Activated naive CD8-positive, alpha-beta T cell treated with anti-CD3 and anti-CD28 coated beads, Interleukin-2, amount 50 U/mL, for 16 hours (primary cell): ENCODE measurements around the gene LDLRAD3.
"Not testable (repeated sequence)": the region's sequence is repeated elsewhere in the genome, so short reads cannot be mapped to it uniquely, and the experiment has no call there.

ENCODE experiments used
- DNase-seq: peaks from one replicate; pipeline ENCODE4 v3.0.0-alpha.2; 2020; ENCODE audit warnings: low read depth, low spot score

The LDLRAD3 gene

DNA sequence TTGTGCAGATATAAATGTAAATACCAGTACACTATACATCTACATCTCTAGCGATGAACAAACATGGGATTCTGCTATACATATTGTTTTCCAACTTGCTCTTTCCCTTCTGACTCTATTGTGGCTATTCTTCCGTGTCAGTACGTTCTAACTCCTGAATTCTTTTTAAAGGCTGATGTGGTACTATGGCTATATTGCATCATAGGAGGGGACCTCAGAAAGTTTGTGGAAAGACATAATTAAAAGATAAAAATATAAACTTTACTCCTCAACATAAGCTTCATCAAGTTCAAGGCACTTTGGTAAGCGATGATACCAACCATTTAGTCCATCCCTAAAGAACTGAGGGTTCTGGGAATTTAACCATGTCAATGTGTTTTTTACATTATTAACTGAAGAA lies 72.8 kb downstream of the LDLRAD3 start:
- no peak for DNase-seq

DNA sequence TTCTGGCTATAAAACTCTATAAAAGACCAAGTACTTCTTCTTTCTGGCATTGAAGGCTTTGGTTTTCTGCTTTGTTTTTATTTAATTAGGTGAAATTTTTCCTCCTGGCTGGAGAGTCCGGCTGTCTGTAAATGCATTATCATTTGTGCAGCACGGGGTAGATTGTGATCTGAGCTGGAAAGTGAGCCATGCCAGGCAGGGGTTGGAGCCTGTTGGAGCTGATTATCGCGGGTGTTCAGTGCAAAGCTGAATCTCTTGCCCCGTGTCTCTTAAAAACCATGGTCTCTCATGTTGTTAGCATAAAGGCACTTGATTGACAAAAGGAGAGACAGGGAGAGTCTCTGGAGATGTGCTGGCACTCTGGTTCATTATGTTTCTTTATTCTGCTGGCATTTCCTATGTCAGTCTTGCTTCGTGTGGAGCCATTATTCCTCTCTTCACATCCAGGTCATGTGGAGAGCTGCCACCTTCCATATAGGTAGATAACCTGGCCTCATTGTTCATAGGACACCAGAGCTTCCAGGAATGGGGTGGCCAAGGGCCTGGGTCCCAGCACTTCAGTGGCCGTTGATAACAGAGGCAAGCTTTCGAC lies 75.2 kb downstream of the LDLRAD3 start:
- DNase-seq: no peak

DNA sequence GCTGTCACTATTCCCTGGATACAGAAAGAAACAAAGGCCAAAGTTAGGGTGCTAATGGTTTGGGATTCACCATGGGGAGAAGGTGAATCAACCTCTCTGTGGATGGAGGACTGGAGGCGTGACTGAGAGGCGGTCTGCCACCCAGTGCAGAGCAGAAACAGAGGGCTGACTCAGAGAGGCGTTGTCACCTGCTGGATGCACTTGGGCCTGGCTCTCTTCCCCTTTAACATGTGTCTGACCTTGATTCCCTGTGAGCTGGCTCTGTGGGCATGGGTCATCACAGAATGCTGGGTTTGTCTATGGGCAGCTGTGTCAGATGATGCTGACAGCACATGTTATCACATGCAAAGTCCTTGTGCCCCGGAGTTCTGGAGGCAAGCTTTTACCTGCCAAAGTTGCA lies 75.9 kb downstream of the LDLRAD3 start:
- DNase-seq: no peak

DNA sequence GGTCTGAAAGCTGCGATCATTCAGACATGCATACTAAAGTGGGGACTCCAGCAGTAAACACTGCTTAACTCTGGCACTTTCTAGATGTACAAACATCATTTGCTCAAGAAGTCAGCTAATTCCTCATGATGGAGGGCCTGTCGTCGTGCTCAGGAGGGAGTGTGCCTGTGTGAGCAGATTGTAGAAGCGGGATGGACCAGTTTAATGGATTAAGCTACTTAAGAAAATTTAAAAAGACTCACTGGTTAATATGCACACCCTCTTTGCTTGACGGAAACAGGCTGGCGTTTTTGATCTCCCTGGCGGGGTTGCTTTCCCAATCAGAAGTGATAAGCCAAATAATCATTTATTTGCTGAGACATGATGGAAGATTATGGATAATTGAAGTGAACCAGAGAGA lies 79.0 kb downstream of the LDLRAD3 start:
- no peak for DNase-seq

DNA sequence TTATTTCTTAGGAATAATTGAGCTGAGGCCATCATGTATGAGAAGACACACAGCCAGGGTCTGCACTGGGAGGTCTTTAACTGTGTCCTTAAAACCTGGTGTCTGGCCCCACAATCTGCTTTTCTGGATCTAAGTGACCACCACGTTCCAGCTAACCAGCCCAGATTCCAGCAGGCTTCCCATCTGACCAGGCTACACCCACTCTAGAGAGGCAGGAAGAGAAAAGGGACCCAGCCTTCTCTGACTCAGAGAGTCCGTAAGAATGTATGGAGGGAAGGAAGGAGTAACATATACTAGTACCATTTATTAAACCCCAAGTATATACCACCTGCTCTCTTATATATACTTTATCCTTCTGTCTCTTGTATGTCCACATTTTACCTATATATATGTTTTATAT lies 80.1 kb downstream of the LDLRAD3 start:
- no peak for DNase-seq

DNA sequence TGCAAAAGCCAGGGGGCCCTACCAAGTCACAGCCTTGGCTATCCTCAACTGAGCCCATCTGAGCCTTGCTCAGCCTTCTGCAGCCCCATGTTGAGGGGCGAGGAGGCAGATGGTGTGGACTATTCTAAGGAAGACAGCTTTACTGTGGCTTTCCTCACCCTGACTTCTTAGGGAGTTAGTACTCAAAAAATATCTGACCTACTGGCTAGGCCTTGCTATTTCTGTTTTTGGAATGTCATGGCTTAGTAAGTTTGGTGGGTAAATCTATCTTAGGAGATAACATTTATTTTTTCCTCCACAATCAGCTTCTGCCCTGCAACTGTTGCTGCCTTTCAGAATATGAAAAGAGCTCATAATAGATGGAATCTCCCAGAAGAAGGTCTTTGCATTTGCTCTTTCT lies 80.9 kb downstream of the LDLRAD3 start:
- no peak for DNase-seq

DNA sequence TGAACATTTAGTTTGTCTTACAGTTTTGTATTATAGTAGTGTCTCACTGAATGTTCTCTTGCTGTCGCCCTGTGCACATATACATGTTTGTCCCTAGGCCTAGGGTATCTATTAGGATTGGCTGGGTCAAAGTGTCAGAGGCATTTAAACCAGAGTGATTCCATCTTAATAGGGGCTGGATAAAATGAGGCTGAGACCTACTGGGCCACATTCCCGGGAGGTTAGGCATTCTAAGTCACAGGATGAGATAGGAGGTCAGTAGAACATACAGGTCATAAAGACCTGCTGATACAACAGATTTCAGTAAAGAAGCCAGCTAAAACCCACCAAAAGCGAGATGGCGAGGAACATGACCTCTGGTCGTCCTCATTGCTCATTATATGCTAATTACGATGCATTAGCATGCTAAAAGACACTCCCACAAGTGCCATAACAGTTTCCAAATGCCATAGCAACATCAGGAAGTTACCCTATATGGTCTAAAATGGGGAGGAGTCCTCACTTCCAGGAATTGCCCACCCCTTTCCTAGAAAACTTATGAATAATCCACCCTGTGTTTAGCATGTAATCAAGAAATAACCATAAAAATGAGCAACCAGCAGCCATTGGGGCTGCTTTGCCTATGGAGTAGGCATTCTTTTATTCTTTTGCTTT lies 82.6 kb downstream of the LDLRAD3 start:
- DNase-seq: no peak

DNA sequence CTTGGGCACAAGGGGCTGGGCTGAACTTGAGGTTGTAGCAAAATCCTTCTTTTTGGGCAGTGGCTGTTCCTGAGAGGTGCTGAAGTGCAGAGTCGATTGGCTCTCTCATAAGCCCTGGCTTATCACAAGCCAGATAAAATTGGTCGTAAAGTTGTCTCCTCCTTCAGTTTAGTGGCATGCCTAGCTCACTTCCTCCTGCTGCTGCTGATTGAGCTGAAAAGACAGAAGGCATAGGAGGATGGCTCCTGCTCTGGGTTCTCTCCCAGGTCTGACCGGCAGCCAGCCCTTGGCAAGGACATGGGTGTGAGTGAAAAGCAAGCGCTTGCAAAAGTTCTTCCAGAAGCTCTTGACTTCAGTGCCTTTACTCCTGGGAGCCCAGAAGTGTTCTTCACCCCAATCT lies 83.9 kb downstream of the LDLRAD3 start:
- no peak for DNase-seq

DNA sequence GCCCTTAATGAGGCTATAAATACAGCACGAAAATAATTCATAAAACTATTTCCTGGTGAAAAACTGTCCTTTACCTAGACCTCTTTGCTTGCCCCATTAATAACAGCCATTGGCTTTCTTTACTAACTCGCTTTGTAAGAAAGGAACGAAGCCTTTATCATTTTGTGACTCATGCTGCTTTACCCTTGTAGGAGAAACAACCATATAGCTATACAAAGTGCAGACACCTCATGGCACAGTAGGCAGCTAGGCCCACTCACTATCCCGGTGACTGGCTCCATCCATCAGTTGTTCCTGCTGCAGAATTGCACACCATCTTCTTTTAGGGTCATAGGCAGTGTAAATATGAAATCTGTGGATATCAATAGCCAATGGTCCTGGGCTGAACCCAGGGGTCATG lies 85.8 kb downstream of the LDLRAD3 start:
- DNase-seq: no peak

DNA sequence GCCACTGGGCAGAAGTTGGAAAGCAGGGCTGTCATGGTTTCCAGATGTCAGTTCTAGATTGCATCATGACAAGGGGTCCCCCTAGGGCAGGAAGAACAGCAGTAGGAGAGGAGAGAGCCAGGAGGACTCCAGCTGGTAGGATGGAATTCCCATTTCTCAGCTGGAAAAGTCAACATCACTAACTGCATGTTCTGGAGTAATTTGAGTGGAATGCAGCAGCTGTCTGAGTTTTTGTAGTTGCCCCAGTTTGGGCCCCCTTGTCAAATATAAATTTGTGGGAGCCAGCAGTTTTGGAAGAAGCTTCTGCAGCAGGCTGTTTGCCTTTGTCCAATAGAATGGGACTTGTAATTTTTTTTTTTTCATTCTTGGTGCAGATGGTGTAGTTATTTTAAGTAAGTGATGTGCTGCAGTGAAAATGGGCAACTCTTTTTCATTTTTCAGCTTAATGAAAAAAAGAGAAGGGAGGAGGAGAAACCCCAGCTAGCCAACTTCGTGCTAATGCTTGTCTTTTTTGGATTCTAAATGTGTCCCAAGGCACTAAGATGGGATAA lies 86.9 kb downstream of the LDLRAD3 start:
- no peak for DNase-seq

DNA sequence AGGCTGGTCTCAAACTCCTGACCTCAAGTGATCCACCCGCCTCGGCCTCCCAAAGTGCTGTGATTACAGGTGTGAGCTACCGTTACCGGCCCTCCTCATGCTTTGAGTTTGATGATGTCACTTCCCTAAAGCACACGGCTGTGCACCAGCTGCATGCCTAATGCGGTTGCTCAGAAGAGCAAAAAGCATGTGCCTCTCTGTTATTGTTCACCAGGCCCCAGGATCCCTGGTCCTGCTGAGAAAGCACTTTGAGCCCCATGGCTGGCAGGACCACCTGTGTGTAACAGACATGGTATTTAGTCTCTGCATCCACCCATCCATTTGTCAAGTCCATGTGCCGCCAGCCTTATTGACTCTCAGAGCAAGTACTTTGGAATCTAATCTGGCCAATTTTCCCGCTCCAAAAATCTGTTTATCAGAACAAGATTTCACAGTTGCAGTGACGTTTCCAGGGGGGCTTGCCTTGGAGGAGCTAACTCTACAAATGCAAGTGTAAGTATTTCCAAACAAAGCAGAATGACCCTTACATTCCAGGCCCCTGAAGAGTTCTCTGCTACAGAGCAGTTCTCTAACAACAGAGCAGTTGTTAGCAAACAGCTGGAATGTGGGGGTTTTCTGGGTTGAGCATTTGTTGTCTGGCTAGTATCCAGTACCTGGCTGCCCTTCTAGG lies 89.4 kb downstream of the LDLRAD3 start:
- no peak for DNase-seq

DNA sequence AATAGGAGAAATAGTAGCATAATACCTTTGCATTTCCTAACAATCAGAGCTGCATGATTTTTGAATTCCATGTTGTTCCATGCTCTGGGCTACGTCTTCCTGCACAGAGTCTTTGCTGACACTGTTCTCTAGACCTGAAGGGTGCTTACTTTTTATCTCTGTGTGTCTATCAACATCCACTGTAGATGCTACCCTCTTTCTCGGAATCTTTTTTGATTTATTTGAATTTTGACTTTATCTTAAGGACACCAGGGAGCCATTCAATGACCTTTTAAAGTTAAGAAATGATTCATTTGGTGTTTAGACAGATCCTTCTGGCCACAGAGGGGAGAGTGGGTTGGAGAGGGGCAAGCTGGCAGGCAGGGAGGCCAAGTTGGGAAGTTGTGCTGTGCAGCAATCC lies 90.1 kb downstream of the LDLRAD3 start:
- DNase-seq: no peak

DNA sequence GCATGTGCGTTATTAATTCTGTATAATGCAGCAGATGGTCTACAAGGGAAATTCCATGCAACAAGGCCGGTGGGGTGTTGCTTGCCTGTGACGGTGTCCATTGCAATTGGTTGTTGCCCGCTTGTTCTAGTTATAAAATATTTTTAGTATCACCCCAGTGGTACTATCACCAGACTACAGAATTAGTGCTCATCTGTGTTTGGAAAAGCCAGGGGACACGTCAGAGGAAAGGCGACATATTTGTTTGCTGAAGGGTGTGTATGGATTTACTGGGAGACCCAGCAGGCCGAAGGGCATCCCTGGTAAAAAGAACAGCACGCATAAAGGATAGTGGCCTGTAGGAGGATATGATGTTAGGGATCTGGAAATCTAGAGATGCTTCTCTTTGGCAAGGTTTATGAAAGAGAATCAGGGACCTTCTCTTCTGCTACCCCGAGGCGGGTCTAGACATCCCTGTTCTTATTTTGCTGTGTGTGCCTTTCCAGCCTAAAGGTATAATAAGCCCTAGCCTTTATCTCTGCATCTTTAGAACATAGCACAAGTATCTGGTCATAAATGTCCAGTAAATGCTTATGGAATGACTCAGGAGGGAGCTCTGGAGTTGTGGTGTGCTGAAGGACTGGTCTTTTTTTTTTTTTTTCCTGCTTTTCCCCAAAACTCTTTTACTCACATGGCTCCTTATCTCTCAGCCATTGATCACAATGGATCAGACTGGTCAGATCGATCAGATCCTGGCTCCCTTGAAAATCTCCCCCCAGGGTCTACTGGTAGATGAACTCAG lies 90.9 kb downstream of the LDLRAD3 start:
- DNase-seq: no peak

DNA sequence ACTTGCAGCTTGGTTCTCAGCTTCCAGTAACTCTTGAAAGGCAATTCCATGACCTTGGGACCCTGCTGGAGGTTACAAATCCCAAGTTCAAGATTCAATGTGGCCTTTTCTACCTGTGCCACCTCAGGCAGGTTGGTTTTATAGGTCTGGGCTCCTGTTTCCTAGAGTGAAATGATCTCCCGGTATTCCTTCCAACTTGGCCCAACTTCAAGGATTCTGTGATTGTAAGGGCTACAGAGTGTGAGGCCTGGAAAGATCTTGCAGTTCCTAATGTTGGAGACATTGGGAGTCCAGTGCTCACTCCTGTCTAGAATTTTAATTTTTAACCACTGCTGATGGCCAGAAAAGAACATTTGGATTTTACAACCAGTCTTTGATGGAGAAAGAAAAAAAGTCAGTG lies 91.6 kb downstream of the LDLRAD3 start:
- no peak for DNase-seq

DNA sequence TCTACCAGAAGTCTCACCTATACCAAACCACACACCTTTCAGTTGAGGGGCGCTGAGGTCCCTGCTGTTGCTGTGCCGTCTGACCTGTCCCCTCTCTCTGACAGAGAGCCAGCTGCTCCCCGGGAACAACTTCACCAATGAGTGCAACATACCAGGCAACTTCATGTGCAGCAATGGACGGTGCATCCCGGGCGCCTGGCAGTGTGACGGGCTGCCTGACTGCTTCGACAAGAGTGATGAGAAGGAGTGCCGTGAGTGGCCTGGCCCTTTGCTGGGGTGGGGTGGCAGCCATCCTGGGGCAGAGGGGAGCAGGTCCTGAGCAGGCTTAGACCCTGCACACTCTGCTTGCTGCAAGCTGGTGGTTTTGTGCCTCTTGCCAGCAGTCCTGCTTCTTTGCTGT lies 92.1 kb downstream of the LDLRAD3 start:
- no peak for DNase-seq

DNA sequence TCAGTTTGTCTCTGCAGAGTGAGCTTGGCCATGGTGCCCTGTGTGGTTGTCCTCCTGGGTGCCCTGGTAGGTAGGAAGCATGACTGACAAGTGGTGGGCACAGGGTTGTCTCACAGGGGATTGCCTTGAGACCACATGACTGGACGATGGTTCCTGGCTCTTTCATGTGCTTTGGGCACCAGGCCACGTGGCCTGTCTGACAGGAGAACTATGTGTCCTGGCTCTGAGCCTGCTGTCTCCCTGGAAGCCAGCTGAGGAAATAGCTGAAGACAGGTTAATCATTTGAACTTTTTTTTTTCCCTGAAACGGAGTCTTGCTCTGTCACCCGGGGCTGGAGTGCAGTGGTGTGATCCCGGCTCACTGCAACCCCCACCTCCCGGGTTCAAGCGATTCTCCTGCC lies 93.2 kb downstream of the LDLRAD3 start:
- DNase-seq: no peak

DNA sequence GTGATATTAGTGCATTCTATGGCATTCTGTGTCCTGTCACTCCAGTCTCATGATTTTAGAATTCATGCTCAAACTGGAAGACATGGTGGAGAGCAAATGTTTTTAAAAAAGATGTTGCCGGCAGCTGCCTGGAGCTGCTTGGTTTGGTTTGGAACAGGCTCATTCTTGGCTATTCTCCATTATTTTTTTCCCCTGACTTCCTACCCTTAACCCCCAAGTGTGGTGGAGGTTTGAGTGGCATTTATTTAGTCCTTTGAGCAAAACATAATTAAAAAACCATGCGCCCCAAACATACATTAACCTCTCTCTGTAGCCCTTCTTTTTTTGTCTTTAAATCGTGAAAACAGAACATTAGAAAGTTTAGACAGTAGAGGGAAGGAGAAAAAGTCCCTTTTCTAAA lies 94.7 kb downstream of the LDLRAD3 start:
- DNase-seq: no peak

DNA sequence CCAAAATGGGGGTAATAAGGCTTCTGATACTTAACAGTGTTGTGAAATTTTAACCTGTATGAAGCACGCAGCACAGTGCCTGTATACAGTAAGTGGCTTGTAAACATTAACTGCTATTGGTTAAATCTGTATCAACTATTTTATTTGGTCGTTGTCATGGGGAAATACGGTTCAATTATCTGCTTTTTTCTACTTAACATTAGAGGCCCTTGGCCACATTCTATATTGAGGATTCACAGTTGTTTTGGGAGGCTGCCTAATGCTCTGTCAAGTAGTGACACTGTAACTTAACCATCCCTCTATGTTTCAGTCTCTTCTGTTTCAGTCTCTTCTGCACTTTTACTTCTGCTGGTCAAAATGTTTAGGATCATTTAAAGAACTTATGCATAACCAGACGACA lies 95.6 kb downstream of the LDLRAD3 start:
- no peak for DNase-seq

DNA sequence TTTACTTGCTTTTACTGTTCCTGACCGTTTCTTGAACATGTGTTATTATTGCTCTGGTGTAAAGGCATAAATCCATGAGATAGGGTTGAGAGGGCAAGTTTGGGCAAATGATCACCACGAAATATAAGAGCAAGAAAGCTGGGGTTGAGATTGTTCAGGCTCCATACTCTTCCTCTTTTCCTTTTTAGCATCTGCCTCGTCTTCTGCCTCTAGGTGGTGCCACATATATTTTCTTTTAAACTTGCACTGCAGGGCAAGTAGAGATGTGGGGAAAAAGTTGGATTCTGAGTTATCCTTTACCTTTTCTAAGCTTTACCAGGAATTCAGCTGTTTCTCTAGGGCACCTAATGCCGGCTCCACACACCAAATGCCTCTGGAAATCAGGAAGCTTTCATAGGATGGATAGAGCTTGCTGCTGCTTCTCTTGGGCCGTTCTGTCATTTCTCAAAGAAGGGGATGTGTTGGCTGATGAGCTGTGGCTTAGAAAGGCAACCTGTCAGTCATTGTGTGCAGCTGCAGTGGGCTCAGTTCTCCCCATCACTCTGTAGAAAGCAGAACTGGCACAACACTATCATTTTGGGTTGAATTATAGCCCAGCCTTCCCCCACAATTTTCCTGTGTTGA lies 98.2 kb downstream of the LDLRAD3 start:
- no peak for DNase-seq

DNA sequence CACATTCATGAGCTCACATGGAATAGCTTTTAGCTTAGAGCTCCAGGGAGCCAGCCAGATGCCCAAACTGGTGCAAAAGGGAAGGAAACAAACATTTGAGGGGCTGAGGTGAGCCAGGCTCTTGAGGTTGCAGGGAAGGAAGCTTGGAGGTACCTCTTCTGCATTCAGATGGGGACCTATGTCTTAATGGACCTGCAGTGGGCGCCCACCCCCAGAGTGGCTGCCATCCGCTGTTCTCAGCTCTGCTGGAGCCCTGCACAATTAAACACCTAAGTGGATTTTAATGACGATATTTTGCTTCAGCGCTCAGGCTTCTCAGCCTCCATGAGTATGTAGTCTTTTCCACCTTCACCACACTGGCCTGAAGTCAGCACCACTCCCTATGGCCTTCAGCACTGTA lies 100.8 kb downstream of the LDLRAD3 start:
- no peak for DNase-seq

DNA sequence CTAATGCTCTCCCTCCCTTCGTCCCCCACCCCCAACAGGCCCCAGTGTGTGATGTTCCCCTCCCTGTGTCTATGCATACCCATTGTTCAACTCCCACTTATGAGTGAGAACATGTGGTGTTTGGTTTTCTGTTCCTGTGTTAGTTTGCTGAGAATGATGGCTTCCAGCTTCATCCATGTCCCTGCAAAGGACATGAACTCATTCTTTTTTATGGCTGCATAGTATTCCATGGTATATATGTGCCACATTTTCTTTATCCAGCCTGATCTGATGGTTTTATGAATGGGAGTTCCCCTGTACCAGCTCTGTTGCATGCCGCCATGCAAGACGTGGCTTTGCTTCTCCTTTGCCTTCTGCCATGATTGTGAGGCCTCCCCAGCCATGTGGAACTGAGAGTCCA lies 102.1 kb downstream of the LDLRAD3 start:
- DNase-seq: not testable (repeated sequence)

DNA sequence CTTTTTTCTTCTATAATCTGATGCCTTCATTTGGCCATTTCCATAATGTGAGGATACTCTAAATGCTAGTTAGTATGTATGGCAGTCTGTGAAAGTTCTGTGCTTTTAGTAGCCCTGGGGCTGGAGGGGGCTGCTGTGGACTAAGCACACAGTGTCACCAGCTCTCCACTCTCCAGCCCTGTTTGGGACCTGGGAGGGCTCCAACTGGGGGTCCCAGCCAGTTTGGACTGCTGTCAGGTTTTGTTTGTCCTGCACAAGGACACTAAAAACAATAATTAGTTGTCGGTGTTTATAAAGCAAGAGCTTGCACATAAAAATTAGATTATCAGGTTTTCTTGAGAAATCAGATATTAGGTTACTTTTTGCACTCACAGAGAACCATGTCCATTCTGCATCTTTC lies 103.1 kb downstream of the LDLRAD3 start:
- no peak for DNase-seq
